EH (cell line): ENCODE results near the gene KRTAP10-1.
"Not testable (repeated sequence)": the region's sequence is repeated elsewhere in the genome, so short reads cannot be mapped to it uniquely, and the experiment has no call there.

Experiments used
- DNase-seq: peaks from one replicate; pipeline ENCODE4 v3.0.0-alpha.2; 2015; ENCODE audit warnings: low read depth

Gene KRTAP10-1

DNA sequence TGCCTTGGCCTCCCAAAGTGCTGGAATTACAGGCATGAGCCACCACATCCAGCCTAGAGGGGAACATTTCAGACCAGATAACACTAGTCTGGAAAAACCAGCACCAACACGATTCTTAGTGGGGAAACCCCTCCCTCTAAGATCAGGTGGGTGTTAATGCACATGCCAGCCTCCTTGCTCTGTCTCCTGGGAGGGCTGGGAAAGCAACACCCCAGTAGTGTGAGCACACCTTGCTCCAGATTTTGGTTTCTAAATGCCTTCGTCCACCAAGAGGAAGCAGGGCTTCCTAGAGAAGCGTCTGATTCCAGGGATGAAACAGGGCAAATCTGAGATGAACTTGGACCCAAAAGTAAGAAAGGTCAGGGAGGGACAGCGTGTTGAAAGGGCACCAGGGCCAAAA is 31.3 kb upstream of the KRTAP10-1 start:
- DNase-seq = no peak

GRCh38 chr21:44569861-44570517 is 30.0 kb upstream of the KRTAP10-1 start:
- no peak for DNase-seq

DNA sequence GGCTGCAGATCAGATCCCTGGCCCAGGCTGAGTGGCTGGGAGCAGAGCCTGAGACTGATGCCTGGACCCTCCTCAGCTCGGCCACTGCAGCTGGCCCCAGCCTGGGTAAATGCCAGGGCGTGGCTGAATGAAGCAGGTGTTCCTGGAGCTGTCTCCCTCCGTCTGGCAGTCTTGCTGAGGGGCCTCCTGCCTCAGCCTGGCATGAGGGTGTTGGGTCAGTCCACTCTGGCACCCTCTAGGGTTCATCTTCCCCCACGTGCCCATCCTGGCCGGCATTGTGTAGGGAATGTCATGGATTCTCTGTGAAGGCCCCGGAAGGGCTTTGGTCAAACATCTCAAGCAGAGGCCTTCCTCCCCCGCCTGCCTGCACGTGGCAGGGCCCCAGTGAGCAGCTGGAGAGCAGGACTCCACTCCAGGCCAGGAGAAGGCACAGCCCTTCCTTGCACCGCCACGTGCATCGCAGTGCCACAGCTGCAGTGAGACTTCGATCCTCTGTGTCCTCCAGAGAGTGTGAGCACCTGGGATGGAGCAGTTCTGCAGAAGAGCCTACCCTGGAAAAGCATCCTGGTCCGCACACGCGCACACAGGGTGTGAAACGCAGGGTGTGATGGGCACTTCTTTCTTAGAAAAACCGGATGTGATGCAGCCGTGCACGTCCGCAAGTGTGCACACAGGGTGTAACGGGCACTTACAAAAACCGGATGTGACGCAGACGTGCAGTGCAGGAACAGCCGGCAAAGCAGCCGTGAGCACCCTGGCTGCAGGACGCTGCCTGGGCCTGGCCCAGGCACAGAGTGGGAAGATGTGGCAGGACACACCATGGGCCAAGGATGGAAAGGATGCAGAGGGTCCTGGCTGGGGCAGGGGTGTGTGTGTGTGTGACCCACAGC is 28.9 kb upstream of the KRTAP10-1 start:
- no peak for DNase-seq

DNA sequence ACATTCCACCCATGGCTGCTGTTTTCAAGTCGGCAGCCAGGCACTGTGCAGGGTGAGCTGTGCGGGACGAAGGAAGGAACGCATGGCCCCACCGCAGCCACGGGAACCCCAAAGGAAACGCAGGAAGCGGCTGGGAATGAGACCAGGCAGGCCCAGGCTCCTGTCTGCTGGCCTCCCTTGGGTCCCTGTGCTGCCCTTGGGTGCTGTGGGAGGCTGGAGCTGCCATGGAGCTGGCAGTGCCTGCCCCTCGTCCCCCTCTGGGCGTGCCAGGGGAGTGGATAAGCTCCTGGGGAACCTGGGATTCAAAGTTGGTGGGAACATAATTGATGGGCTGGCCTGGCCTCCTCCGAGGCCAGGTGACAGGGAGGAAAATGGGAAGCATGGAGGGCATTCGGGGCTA is 28.3 kb upstream of the KRTAP10-1 start:
- no peak for DNase-seq

DNA sequence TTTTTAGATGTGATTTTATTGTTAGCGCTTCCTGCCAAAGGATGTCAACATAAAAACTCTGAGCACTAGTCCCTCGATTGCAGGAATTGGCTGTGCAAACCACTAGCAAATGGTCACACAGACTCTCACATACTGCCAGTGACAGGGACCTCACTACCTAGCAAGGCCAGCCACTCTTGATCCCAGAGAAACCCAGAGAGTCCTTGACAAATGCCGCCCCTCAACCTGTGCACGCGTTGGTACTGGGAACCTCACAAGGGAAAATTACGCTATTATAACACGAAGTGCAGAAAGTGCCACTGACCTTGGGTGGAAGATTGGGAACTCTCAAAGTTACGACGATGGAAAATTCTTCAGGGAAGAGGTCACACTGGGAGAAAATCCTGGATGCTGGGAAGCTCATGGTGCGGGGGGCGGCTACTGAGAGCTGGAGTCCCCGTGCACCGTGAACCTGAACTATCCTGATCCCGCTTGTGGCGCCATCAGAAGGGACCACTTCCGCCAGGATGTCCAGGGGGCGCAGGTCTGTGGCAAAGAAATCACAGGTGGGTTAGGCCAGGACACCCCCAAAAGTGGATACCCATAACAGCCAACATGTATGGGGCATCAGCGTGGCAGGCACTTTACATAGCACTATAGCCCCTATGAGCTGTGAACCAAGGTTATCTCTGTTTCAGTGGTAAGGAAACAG is 27.6 kb upstream of the KRTAP10-1 start:
- no peak for DNase-seq

- DNase-seq = no peak
Measured at GRCh38 chr21:44566403-44566802, 26.4 kb upstream of the KRTAP10-1 start.

GRCh38 chr21:44564886-44565598 is 25.0 kb upstream of the KRTAP10-1 start:
- no peak for DNase-seq

DNA sequence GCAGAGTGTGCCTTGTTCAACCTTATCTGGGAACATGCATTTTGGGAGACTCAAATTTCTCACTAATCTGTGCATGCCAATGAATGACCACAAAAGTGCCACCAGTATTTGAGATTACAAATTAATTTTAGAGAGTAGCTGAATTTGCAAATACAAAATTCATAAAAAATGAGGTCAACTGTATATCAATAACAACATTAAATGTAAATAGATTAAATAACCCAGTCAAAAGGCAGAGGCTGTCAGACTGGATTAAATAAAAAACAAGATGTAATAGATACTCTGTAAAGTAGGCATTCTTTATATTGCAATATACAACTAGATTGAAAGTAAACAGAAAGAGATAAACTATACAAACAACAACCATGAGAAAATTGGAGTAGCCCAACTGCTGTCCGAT is 24.1 kb upstream of the KRTAP10-1 start:
- no peak for DNase-seq

DNA sequence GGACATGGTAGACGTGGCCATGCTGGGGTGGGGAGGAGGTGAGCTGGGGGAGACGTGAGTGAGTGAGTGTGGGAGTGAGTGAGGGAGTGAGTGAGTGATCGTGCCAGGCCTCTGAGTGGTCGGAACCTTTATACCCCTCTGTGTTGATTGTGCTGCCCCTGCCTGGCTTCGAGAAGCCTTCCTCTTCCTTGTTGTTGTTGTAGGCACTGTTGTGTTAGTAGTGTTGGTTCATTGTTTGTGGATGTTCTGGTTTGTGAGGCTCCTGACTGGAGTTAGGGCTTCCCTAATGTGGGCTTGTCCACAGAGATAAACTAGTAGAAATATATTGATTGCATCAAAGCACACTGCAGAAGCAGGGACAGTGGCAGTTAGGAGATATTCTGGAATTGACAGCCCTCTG is 18.7 kb upstream of the KRTAP10-1 start, which contains the start of gene KRTAP10-3:
KRTAP10-3 (minus strand) TSS at position 101 of the 400 bp plus-strand sequence; CDS start at position 21, 80 bp downstream.
- no peak for DNase-seq

DNA sequence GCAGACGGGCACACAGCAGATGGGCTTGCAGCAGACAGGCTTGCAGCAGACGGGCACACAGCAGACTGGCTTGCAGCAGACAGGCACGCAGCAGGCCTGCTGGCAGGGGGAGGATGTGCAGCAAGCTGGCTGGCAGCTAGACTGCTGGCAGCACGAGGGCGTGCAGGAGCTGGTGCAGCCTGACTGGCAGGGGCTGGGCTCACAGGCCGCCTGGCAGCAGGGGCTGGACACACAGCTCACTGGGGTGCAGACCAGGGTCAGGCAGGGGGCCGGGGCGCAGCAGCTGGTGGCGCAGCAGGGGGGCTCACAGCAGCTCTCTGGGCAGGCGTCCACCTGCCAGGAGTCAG is 18.3 kb upstream of the KRTAP10-1 start:
- not testable (repeated sequence) for DNase-seq

GRCh38 chr21:44557491-44558328 is 17.7 kb upstream of the KRTAP10-1 start:
- DNase-seq = no peak

DNA sequence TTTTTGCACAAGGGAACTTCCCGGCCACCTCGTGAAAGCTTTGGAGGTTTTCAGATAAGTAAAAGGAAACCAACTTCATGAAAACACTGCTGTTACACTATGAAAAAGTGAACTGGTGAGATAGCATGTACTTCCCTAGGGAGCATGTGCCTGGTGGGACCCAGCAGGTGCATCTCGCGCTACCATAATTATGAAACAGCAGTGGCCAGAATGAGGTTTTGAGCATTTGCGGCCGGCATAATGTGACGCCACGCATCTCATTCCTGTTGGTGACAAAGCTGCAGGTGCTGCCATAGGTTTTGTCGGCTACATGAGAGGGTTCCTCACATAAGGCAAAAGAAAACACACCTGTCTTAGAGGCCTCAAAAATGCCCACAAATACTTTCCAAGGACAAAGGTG is 16.9 kb upstream of the KRTAP10-1 start:
- DNase-seq = no peak

GRCh38 chr21:44555200-44555875 is 15.3 kb upstream of the KRTAP10-1 start:
- no peak for DNase-seq

GRCh38 chr21:44552681-44553080 is 12.7 kb upstream of the KRTAP10-1 start:
- no peak for DNase-seq

- no peak for DNase-seq
Measured at GRCh38 chr21:44552136-44552535, 12.1 kb upstream of the KRTAP10-1 start.

DNA sequence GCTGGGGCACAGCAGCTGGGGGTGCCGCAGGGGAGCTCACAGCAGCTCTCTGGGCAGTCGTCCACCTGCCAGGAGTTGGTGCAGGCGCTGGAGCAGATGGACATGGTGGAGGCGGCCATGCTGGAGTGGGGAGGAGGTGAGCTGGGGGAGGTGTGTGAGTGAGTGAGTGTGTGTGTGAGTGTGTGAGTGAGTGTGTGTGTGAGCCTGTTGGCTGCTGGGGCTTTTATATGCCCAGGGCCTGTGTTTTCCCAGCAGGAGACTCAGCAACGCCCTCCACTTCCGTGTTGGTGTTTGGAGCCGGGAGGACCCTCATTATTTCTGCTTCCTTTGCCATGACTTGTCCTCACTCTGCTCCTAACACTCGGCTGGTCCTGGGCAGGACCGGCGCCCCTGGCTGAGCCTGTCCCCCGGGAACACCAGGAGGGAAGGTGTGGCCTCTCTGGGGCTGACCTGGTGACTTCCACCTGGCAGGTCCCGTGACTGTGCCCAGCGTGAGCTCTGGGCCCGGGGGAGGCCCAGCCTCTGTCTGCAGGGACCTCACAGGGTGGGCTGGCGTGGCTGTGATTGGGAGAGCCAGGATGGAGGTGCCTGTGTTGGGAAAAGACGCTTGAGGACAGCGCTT is 11.5 kb upstream of the KRTAP10-1 start, which contains the start of gene KRTAP10-2:
KRTAP10-2 (minus strand) TSS at position 166 of the 622 bp plus-strand sequence; CDS start at position 119, 47 bp downstream.
- no peak for DNase-seq

GRCh38 chr21:44550807-44551206 is 10.8 kb upstream of the KRTAP10-1 start:
- no peak for DNase-seq

DNA sequence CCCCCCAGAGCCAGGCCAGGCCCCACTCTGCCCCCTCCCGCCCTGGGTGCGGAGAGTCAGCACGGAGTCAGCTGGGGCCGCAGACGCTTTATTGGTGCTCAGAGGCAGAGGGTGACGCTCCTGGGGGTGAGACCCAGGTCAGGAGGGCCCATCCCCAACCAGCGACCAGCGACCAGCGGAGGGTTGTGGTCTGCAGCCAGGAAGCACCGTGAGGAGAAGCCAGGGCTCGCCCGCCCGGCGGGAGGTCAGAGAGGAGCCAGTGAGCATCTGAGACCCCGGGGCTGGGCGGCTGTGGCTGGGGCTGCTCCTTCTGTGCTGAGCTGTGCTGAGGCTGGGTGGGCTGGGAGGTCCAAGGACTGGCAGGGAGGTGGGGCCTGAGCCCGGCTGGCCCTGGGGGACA is 10.3 kb upstream of the KRTAP10-1 start:
- DNase-seq = not testable (repeated sequence)

- DNase-seq = no peak
Measured at GRCh38 chr21:44549525-44550211, 9.7 kb upstream of the KRTAP10-1 start.
